GM19240 (cell line): ENCODE results near the gene RPH3AL.
"Not testable (repeated sequence)": the region's sequence is repeated elsewhere in the genome, so short reads cannot be mapped to it uniquely, and the experiment has no call there.

Experiments
- DNase-seq: peaks from one replicate; pipeline ENCODE4 v3.0.0; 2011; ENCODE audit warnings: low spot score; ENCODE audit not compliant: insufficient read length

Gene RPH3AL

GRCh38 chr17:263271-263670 lies 89.3 kb downstream of the RPH3AL start:
- no peak for DNase-seq

GRCh38 chr17:261635-262034 lies 91.0 kb downstream of the RPH3AL start:
- DNase-seq: no peak

GRCh38 chr17:260944-261343 lies 91.7 kb downstream of the RPH3AL start:
- DNase-seq: no peak

- no peak for DNase-seq
Observed at GRCh38 chr17:260031-260791, 92.4 kb downstream of the RPH3AL start.

DNA sequence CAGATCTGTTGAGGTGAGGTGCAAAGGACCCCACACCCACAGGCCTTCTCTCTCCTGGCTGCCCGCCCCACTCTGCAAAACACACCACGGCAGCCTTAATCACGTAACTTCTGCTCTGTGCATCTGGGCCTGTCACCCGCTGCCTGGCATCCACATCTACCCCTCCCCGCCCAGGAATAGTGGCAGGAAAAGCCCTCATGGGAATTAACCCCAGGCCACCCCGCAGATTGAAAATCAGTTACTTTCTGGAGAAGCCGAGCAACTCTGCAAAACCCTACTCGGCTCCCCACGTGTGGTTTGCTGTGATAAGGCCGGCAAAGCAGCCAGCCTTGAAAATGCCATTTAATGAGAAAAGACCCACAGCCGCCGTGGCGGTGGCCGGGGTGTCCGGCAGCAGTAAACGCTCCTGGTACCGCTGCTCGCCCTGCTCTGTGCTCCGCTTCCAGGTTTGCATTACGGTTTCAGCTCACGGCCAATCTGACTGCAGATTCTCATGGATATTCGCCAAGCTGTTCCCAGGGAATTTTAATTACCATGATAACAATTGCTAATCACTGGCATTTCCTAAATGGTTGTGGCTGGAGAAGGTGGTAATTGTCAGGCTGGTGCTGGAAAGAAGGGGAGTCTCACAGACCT lies 93.1 kb downstream of the RPH3AL start:
- no peak for DNase-seq

- DNase-seq: no peak
Observed at GRCh38 chr17:258906-259305, 93.7 kb downstream of the RPH3AL start.

DNA sequence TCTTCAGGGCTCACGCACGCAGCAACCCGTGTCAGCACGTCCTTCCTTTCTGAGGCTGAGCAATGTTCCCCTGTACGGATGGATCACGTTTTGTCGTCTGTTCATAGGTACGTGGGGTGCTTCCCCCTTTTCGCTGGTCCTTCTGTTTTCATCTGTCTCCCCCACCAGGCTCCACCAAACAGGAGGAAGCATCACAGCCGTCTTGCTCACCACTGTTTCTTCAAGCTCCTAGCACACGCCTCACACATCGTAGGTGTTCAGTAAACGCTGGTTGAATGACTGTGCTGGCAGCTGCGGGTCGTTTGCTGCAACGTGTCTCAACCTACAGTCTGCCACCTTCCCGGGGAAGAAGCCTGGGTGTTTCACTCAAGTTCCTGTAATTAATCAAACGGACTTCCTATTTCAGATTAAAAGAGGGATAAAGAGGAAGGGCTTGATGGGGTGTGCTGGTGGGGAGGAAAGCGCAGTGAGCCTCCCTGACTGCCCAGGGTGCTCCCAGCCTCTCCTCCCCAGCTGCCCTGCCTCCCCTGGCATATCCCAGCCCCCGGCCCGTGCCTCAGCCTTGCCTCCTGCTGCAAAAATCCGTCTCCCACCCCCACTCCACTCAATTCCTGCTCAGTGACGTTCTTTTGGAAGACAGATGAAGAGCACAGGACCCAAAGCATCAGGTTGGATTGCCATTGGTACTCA lies 94.4 kb downstream of the RPH3AL start:
- no peak for DNase-seq

DNA sequence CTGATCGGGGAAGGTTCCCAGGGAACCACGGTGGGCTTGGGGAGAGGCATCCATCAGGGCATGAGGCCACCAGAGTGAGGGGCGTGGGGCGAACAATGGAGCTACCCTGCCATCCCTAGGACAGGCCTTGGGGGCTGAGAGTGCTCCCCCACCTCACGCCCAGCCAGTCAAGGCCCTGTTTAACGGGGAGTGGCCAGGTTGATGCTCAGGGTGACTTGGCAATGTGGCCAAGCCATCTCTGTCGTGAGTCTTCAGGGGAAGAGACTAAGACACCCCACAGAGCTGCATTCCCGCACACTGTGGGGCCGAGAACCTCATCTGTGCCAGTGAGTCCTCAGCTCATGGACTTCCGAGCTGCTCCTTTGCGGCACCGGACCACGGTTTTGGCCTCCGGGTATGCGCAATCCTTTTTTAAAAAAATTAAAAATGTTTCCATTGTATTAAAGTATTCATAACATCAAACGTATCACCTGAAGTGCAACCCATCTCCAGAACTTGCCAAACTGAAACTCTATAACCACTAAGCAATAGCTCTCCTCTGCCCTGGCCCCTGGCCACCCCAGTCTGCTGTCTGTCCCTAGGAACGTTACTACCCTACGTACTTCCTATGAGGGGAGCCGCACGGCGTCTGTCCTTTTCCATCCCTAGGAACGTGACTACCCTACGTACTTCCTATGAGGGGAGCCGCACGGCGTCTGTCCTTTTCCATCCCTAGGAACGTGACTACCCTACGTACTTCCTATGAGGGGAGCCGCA lies 99.3 kb downstream of the RPH3AL start:
- DNase-seq: no peak

DNA sequence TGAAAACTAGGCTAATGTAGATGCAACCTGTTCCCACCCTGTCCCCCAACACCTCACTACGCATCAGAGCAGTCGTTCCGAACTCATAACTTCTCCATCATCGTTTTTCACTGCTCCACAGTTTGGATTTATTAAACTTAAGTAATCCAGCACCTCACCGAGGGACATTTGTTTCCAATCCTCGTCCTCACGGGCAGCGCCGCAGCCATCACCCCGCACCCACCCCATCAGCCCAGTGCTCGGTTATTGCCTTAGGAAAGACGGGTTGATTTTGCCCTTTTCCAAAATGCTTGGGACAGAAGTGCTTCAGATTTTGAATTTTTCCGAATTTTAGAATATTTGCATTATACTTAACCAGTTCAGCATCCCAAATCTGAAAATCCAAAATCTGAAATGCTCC lies 100.2 kb downstream of the RPH3AL start:
- no peak for DNase-seq

GRCh38 chr17:251531-251930 lies 101.1 kb downstream of the RPH3AL start:
- no peak for DNase-seq

GRCh38 chr17:250487-251300 lies 101.9 kb downstream of the RPH3AL start:
- DNase-seq: no peak

GRCh38 chr17:249236-249993 lies 103.2 kb downstream of the RPH3AL start:
- DNase-seq: no peak

DNA sequence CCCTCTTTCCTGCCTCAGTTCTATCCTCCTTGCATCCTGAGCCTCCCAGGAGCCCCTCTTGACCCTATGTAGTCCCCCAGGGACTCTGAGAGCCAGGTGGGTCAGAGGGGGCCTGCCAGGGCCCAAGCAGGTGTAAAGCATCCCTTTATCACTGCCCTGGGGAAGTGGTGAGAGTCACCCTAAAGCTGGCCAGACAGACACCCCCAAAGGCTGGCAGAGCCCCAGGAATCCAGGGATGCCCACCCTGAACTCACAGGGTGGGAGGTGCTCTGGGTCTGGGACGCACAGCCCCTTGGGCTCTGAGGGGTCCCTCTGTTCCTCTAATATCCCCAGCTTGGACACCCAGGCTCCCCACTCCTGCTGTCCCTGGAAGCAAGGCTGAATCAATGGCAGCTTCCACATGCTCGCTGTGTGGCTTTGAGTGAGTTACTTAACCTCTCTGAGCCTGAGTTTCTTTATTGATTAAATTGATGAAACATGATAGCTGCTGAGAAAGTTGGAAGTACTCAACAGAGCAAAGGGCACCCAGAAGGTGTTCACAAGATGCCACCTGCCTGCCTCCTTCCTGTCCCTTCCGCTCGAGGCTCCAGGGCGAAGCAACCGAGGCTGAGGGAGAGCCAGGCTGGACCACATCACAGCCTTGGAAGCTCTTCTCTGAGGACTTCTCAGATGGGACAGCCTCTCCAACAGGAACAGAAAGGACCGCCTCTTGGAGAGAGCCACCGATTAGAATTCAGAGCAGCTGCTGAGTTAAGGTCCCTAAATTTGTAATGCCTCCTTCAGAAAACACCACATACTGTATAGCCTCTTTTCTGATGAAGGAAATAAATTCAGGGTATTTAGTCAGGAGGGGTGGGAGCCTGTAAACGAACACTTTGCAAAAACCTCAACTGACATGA lies 104.0 kb downstream of the RPH3AL start:
- no peak for DNase-seq

DNA sequence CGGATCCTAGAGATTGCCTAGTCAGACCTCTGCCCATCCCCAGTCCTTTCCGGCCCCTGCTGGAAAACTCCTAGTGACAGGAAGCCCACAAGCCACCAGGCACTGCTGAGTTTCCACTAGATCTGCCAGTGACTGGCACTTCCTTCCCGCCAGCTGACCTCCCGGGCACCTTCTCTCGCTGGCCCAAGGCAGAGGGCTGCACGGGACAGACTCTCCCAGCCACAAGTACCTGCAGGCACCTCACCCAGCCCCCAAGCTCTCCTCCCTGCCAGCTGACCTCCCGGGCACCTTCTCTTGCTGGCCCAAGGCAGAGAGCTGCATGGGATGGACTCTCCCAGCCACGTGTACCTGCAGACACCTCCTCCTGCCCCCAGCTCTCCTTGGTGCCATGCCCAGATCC lies 104.8 kb downstream of the RPH3AL start:
- DNase-seq: no peak

DNA sequence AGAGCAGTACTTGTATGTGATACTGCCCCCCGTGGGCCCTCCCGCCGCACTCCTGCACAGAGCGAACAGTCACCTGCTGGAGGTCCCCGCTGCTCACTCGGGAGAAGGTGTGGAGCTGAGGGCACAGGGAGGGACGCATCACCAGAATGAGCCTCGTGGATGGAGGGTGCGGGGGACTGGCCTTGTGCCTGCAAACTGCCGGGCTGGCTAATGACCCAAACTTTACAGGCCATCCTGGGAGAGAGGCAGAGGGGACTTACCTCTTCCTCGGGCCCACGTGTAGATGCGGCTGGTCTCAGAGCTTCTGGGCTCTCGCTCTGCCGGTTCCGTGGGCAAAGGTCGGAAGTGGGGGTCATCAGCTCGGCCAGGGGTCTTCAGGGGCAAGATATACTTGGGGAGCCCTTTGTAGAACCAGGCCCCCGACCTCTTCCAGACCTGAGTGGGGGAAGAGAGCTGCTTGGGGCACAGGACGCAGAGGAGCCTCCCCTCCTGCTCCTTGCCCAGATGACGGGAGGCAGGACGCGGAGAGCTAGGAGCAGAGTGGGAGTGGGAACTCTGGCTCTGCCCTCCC lies 105.7 kb downstream of the RPH3AL start:
- no peak for DNase-seq

DNA sequence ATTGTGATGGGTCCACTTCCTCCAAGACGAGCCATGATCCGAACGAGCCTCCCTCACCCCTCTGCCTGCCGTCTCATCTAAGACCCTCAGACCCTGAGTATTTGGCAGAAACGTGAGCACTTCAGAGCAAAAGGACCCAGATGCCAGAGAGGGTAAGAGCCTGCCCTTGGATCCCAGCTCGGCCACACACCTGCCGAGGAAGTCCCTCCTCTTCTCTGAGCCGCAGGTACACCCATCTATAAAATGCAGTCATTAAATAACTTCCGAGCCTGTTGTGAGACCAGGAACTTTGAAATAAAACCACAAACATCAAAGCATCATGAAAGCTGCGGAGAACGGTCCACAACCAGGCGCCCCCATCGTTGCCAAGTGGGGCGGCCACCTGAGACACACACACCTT lies 106.4 kb downstream of the RPH3AL start:
- no peak for DNase-seq

GRCh38 chr17:245611-246010 lies 107.0 kb downstream of the RPH3AL start:
- no peak for DNase-seq

- DNase-seq: no peak
Observed at GRCh38 chr17:245020-245419, 107.6 kb downstream of the RPH3AL start.

- DNase-seq: not testable (repeated sequence)
Observed at GRCh38 chr17:243924-244323, 108.7 kb downstream of the RPH3AL start.
